Measurements from ENCODE around the gene BLOC1S1. TPM values are rescaled to one million over a fixed set of nuclear protein-coding genes. Genes with fewer than 3 reads are reported as not detected.

Gene BLOC1S1
- total RNA-seq, 4 donors from 2014 or later = 255 to 434 (median 300) TPM

- no peaks in the 10 kb centered on the region for H3K36me3 ChIP-seq
- H3K4me1 ChIP-seq = peaks cover 17 to 19% of the 10 kb centered on the region in 2 donors
- in situ Hi-C loops (cut with MboI; ENCODE audit: low sequenced_read_pairs in 4 of 4) (loop anchor here in 1 of 4 donors (10.0 kb wide), 1 partner anchor 90 kb away; the partner anchor contains the start of gene DNAJC14), intact Hi-C loops (cut with DNase I; ENCODE audit: low total_unique reads) (no loop called here)
- ATAC-seq (no peak), DNase-seq (no peak)
- H3K9me3 ChIP-seq = no peaks in the 10 kb centered on the region
- H3K4me3 ChIP-seq = no peak overlapping the region
- no peak overlapping the region for H3K27ac ChIP-seq
- TF ChIP-seq CTCF (IDR thresholded peaks at IDR 0.05 in 4 of 5, conservative IDR thresholded peaks at IDR 0.05 in 1 of 5) (no peak), POLR2A (IDR thresholded peaks at IDR 0.05) (no peak)
- no peaks in the 10 kb centered on the region for H3K27me3 ChIP-seq
Measured at GRCh38 chr12:55734595-55734994, 18.7 kb downstream of the BLOC1S1 start.

- in situ Hi-C loops (cut with MboI; ENCODE audit: low sequenced_read_pairs in 4 of 4) = loop anchor here (5.0 to 10.0 kb wide), 4 partner anchors 81 to 206 kb away; partner anchors contain the start of genes DNAJC14 (in 1 of the 4), ORMDL2 (in 1 of the 4) and SARNP (in 1 of the 4)
- ATAC-seq = no peak
- DNase-seq = no peak
- no peaks in the 10 kb centered on the region for H3K9me3 ChIP-seq
- H3K27ac ChIP-seq = no peak overlapping the region
- H3K4me3 ChIP-seq = no peak overlapping the region
- intact Hi-C loops (cut with DNase I; ENCODE audit: low total_unique reads) = no loop called here
- H3K36me3 ChIP-seq = no peaks in the 10 kb centered on the region
- no peaks in the 10 kb centered on the region for H3K27me3 ChIP-seq
- TF ChIP-seq POLR2A (IDR thresholded peaks at IDR 0.05) (no peak), CTCF (IDR thresholded peaks at IDR 0.05 in 4 of 5, conservative IDR thresholded peaks at IDR 0.05 in 1 of 5) (no peak)
- peaks cover 6 to 11% of the 10 kb centered on the region in 2 donors for H3K4me1 ChIP-seq
Measured at GRCh38 chr12:55736076-55736475, 20.2 kb downstream of the BLOC1S1 start.

GRCh38 chr12:55736780-55737580 lies 21.1 kb downstream of the BLOC1S1 start:
- Histone ChIP-seq H3K27me3 (no peaks in the 10 kb centered on the region), H3K36me3 (no peaks in the 10 kb centered on the region), H3K27ac (no peak overlapping the region), H3K9me3 (no peaks in the 10 kb centered on the region), H3K4me3 (no peak overlapping the region), H3K4me1 (peaks cover 6 to 11% of the 10 kb centered on the region in 2 donors)
- in situ Hi-C loops (cut with MboI; ENCODE audit: low sequenced_read_pairs in 4 of 4) = loop anchor here (5.0 to 10.0 kb wide), 4 partner anchors 80 to 205 kb away; partner anchors contain the start of genes DNAJC14 (in 1 of the 4), ORMDL2 (in 1 of the 4) and SARNP (in 1 of the 4)
- ATAC-seq (peak; percentile 43 to 70), DNase-seq (peak in 1 of 2 donors; percentile 50)
- TF ChIP-seq CTCF (IDR thresholded peaks at IDR 0.05 in 4 of 5, conservative IDR thresholded peaks at IDR 0.05 in 1 of 5) = peak; percentile 45 to 72 (median 66)
- TF ChIP-seq POLR2A (IDR thresholded peaks at IDR 0.05) = no peak
- intact Hi-C loops (cut with DNase I; ENCODE audit: low total_unique reads) = no loop called here

- intact Hi-C loops (cut with DNase I; ENCODE audit: low total_unique reads) = loop anchor here (1.0 to 2.0 kb wide), 2 partner anchors 59 to 203 kb away; no protein-coding TSS in a partner anchor
Measured at GRCh38 chr12:55737581-55738122, 21.8 kb downstream of the BLOC1S1 start.

More at GRCh38 chr12:55737581-55738122, 21.8 kb downstream of the BLOC1S1 start:
- ATAC-seq (no peak), DNase-seq (no peak)
- in situ Hi-C loops (cut with MboI; ENCODE audit: low sequenced_read_pairs in 4 of 4) = loop anchor here (5.0 to 10.0 kb wide), 4 partner anchors 80 to 205 kb away; partner anchors contain the start of genes DNAJC14 (in 1 of the 4), ORMDL2 (in 1 of the 4) and SARNP (in 1 of the 4)
- Histone ChIP-seq H3K4me3 (peak overlapping the region in 1 of 4 donors; percentile 48), H3K27me3 (no peaks in the 10 kb centered on the region), H3K36me3 (no peaks in the 10 kb centered on the region), H3K9me3 (no peaks in the 10 kb centered on the region), H3K27ac (peak overlapping the region in 3 of 4 donors; percentile 41 to 50 (median 50)), H3K4me1 (peaks cover 6 to 11% of the 10 kb centered on the region in 2 donors)
- no peak for TF ChIP-seq POLR2A (IDR thresholded peaks at IDR 0.05)
- no peak for TF ChIP-seq CTCF (IDR thresholded peaks at IDR 0.05 in 4 of 5, conservative IDR thresholded peaks at IDR 0.05 in 1 of 5)

Measured in gastrocnemius medialis (tissue), 4 donors.